Measurements from ENCODE around the gene ELK3.
"Not testable (repeated sequence)": the region's sequence is repeated elsewhere in the genome, so short reads cannot be mapped to it uniquely, and the experiment has no call there.

Gene ELK3

GRCh38 chr12:96311191-96311590, 117.0 kb downstream of the ELK3 start:
- DNase-seq (ENCODE audit: low read depth): no peak
- no peak for TF ChIP-seq CTCF (conservative IDR thresholded peaks at IDR 0.05; ENCODE audit: low read depth, low read length)
- no peak overlapping the region for H3K4me3 ChIP-seq (ENCODE audit: low read depth, low read length)

GRCh38 chr12:96313606-96314005, 119.4 kb downstream of the ELK3 start:
- H3K4me3 ChIP-seq (ENCODE audit: low read depth, low read length): no peak overlapping the region
- no peak for TF ChIP-seq CTCF (conservative IDR thresholded peaks at IDR 0.05; ENCODE audit: low read depth, low read length)
- no peak for DNase-seq (ENCODE audit: low read depth)

- TF ChIP-seq CTCF (conservative IDR thresholded peaks at IDR 0.05; ENCODE audit: low read depth, low read length): no peak
- no peak for DNase-seq (ENCODE audit: low read depth)
- H3K4me3 ChIP-seq (ENCODE audit: low read depth, low read length): no peak overlapping the region
These were observed 120.5 kb downstream of the ELK3 start for GRCh38 chr12:96314723-96315122.

- DNase-seq (ENCODE audit: low read depth): not testable (repeated sequence)
- peak overlapping the region; percentile 8 for H3K4me3 ChIP-seq (ENCODE audit: low read depth, low read length)
These were observed 121.7 kb downstream of the ELK3 start for GRCh38 chr12:96315741-96316481.

GRCh38 chr12:96317801-96318200, 123.6 kb downstream of the ELK3 start:
- not testable (repeated sequence) for H3K4me3 ChIP-seq (ENCODE audit: low read depth, low read length); DNase-seq (ENCODE audit: low read depth)
